ENCODE data around the gene CLDND2.

Gene CLDND2

DNA sequence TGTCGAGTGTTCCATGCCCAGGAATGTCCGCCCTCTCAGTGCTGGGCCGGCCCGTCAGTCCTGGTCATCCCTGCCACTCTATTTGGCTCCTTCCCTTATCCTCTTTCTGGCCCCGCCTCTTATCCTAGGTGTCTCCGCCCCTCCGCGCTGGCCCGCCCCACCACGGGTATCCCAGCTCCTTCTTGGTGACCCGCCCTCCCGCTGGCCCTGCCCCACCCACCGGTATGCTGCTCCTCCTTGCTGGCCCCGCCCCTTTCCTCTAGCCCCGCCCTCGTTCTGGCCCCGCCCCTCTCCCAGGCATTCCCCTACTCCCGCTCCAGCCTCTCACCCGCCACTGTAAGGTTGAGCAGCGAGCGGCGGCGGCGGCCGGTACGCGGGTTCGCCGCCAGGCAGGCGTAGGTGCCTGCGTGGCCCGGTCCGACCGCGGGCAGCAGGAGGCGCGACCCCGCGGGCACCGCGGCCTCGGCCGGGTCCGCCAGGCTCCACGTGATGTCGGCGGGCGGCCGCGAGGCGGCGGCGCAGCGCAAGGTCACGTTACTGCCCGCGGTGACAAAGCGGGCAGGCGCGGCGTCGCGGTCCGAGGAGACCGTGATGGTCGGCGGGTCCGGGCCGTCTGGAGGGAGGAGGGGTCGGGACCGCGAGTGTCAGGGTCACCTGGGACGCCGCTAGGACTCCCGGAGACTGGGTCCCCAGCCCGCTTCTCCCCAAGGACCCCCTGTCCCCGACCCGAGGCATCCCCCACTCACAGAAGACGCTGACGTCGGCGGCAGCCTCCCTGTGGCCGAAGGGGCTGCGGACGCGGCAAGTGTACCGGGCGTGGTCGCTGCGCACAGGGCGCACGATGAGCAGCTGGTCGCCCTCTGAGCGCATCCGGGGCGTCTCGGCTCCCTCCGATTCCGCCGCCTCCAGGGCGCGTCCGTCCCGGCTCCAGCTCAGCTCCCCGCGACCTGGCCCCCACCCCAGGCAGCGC, 28.8 kb downstream of the CLDND2 start:
- POLR2A ChIA-PET: interaction anchor here (1.3 kb wide), 1 partner anchor 26 kb away, joined by 5 read pairs; no protein-coding TSS in a partner anchor

DNA sequence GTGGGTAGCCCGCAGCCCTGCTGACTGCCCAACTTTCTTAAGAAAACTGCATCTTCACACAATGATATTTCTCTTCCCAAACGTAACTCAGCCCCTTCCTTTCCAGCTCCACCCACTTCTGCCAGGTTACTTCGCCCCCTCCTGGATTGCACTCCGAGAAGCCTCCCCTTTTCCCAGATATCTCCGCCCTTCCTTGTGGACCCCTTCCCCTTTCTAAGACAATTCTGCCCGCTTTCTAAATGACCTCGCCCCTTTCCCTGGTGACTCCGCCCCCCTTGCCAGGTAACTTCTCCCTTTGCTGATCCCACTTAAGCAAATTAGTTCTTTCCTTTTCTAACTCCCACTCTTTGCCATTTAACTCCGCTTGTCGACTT, 29.5 kb downstream of the CLDND2 start:
- ChIA-PET CTCF (interaction anchor here (0.7 to 2.1 kb wide), 6 partner anchors 11 to 322 kb away, joined by 4 to 7 read pairs (median 5); no protein-coding TSS in a partner anchor), POLR2A (interaction anchor here (1.3 kb wide), 1 partner anchor 26 kb away, joined by 5 read pairs; no protein-coding TSS in a partner anchor)
- Histone ChIP-seq H3K4me1 (ENCODE audit: control extremely low read depth in 1 of 4, control insufficient read depth in 4 of 4, insufficient read depth in 4 of 4, low read length in 3 of 4) (peaks cover 0 to 22% (median 21%) of the 10 kb centered on the region in 4 experiments), H3K9me3 (ENCODE audit: control extremely low read depth in 1 of 5, control insufficient read depth in 4 of 5, insufficient read depth in 2 of 5, low read depth in 1 of 5, low read length in 4 of 5) (no peaks in the 10 kb centered on the region), H3K36me3 (ENCODE audit: control insufficient read depth in 4 of 4, insufficient read depth in 4 of 4, low read length in 3 of 4) (no peaks in the 10 kb centered on the region), H3K4me3 (ENCODE audit: control insufficient read depth in 1 of 7, extremely low read depth in 1 of 7, insufficient read depth in 4 of 7, low read depth in 2 of 7, low read length in 6 of 7) (peak overlapping the region; percentile 39 to 83 (median 74)), H3K27me3 (replicated peaks in 2 of 5; ENCODE audit: control insufficient read depth in 4 of 5, insufficient read depth in 5 of 5, low read length in 4 of 5) (peaks cover 0 to 18% (median 4%) of the 10 kb centered on the region in 5 experiments), H3K27ac (ENCODE audit: insufficient read depth in 1 of 2, low read depth in 1 of 2, low read length in 2 of 2, poor library complexity in 1 of 2, severe bottlenecking in 2 of 2) (peak overlapping the region in 1 of 2 experiments; percentile 43)
- 0% methylated on average over 10 of the region's 10 CpGs for WGBS (ENCODE audit: insufficient coverage)
- DNase-seq: no peak

More for the DNA sequence above, 28.8 kb downstream of the CLDND2 start:
- H3K27ac ChIP-seq (ENCODE audit: insufficient read depth in 1 of 2, low read depth in 1 of 2, low read length in 2 of 2, poor library complexity in 1 of 2, severe bottlenecking in 2 of 2): peak overlapping the region in 1 of 2 experiments; percentile 43
- 2% methylated on average over 83 of the region's 107 CpGs for WGBS (ENCODE audit: insufficient coverage)
- peak; percentile 91 to 93 (median 92) for DNase-seq
- CTCF ChIA-PET: interaction anchor here (0.7 to 2.6 kb wide), 11 partner anchors 12 to 321 kb away, joined by 3 to 11 read pairs (median 5); partner anchors contain the start of gene ETFB
- peaks cover 1 to 6% (median 4%) of the 10 kb centered on the region in 4 experiments for H3K36me3 ChIP-seq (ENCODE audit: control insufficient read depth in 4 of 4, insufficient read depth in 4 of 4, low read length in 3 of 4)
- no peaks in the 10 kb centered on the region for H3K9me3 ChIP-seq (ENCODE audit: control extremely low read depth in 1 of 5, control insufficient read depth in 4 of 5, insufficient read depth in 2 of 5, low read depth in 1 of 5, low read length in 4 of 5)
- H3K27me3 ChIP-seq (replicated peaks in 2 of 5; ENCODE audit: control insufficient read depth in 4 of 5, insufficient read depth in 5 of 5, low read length in 4 of 5): peaks cover 0 to 18% (median 4%) of the 10 kb centered on the region in 5 experiments
- peaks cover 0 to 22% (median 21%) of the 10 kb centered on the region in 4 experiments for H3K4me1 ChIP-seq (ENCODE audit: control extremely low read depth in 1 of 4, control insufficient read depth in 4 of 4, insufficient read depth in 4 of 4, low read length in 3 of 4)
- peak overlapping the region; percentile 39 to 83 (median 74) for H3K4me3 ChIP-seq (ENCODE audit: control insufficient read depth in 1 of 7, extremely low read depth in 1 of 7, insufficient read depth in 4 of 7, low read depth in 2 of 7, low read length in 6 of 7)

DNA sequence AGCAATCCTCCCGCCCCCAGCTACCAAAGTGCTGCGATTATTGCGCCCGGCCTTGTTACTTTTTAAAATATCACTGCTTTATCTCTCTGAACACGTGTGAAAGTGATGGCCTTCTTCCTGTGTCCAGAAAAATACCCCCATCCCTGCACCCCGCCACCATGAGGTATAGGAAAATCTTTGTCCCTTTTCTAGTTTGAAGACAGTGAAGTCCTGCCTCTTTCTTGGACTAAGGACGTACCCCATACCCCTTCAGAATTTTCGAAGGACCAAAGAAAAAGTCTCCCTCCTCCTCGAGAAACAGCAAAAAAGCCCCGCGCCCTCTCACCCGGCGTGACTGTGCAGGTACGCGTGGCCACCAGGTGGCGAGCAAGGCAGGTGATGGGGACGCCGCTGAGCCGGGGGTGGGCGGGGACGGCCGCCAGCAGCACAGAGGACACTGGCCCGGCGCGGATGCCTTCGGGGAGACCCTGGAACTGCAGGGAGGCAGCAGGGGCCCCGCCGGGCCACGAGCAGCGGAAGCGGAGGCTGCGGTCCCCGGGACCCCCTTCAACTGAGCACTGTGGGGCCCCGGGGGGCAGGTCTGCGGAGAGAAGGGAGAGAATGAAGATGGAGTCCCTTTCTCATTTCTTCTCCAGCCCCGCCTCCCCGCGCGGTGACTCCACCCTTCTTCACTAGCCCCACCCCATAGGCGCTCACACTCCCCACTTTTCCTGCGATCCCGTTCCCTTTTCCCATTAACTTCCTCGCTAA, 30.1 kb downstream of the CLDND2 start:
- peaks cover 0 to 18% (median 4%) of the 10 kb centered on the region in 5 experiments for H3K27me3 ChIP-seq (replicated peaks in 2 of 5; ENCODE audit: control insufficient read depth in 4 of 5, insufficient read depth in 5 of 5, low read length in 4 of 5)
- no peaks in the 10 kb centered on the region for H3K36me3 ChIP-seq (ENCODE audit: control insufficient read depth in 4 of 4, insufficient read depth in 4 of 4, low read length in 3 of 4)
- H3K4me3 ChIP-seq (ENCODE audit: control insufficient read depth in 1 of 7, extremely low read depth in 1 of 7, insufficient read depth in 4 of 7, low read depth in 2 of 7, low read length in 6 of 7): peak overlapping the region; percentile 39 to 83 (median 74)
- peaks cover 0 to 22% (median 21%) of the 10 kb centered on the region in 4 experiments for H3K4me1 ChIP-seq (ENCODE audit: control extremely low read depth in 1 of 4, control insufficient read depth in 4 of 4, insufficient read depth in 4 of 4, low read length in 3 of 4)
- H3K27ac ChIP-seq (ENCODE audit: insufficient read depth in 1 of 2, low read depth in 1 of 2, low read length in 2 of 2, poor library complexity in 1 of 2, severe bottlenecking in 2 of 2): peak overlapping the region in 1 of 2 experiments; percentile 43
- POLR2A ChIA-PET: no interaction called here
- peak; percentile 81 to 90 (median 90) for DNase-seq
- under 1% methylated on average over 32 of the region's 43 CpGs for WGBS (ENCODE audit: insufficient coverage)
- H3K9me3 ChIP-seq (ENCODE audit: control extremely low read depth in 1 of 5, control insufficient read depth in 4 of 5, insufficient read depth in 2 of 5, low read depth in 1 of 5, low read length in 4 of 5): no peaks in the 10 kb centered on the region
- CTCF ChIA-PET: interaction anchor here (0.7 to 2.1 kb wide), 17 partner anchors 11 to 322 kb away, joined by 3 to 7 read pairs (median 3); partner anchors contain the start of gene NKG7

DNA sequence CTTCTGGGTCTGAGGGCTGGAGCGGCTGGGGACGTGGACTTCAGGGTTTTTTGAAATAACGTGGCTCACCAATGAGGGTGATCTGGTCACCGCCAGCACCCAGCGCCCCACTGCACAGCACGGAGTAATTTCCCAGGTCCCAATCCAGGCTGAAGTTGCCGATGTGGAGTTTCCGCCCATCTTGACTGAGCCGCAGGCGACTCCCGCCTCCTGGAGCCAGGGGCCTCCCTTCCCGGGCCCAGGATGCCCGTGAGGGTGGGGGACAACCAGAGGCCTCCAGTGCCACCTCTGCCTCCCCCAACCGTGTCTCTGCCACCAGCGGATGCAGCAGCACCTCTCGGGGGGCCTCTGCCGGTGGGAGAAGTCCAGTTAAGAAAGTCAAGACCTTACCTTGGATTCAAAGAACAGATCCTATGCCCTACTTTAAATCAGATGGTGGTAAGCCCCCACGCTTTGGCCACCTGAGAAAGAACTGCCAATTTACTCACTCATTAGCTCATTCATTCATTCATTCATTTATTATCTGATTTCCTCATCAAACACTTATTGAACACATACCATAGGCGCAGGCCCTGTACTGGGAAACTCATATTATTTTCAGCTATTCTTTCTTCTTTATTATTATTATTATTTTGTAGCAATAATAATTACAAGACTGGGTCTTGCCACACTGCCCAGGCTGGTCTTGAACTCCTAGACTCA, 30.8 kb downstream of the CLDND2 start:
- 89% methylated on average over 17 of the region's 19 CpGs for WGBS (ENCODE audit: insufficient coverage)
- Histone ChIP-seq H3K36me3 (ENCODE audit: control insufficient read depth in 4 of 4, insufficient read depth in 4 of 4, low read length in 3 of 4) (no peaks in the 10 kb centered on the region), H3K4me1 (ENCODE audit: control extremely low read depth in 1 of 4, control insufficient read depth in 4 of 4, insufficient read depth in 4 of 4, low read length in 3 of 4) (peaks cover 0 to 22% (median 21%) of the 10 kb centered on the region in 4 experiments), H3K4me3 (ENCODE audit: control insufficient read depth in 1 of 7, extremely low read depth in 1 of 7, insufficient read depth in 4 of 7, low read depth in 2 of 7, low read length in 6 of 7) (peak overlapping the region in 4 of 7 experiments; percentile 66 to 83 (median 78)), H3K9me3 (ENCODE audit: control extremely low read depth in 1 of 5, control insufficient read depth in 4 of 5, insufficient read depth in 2 of 5, low read depth in 1 of 5, low read length in 4 of 5) (no peaks in the 10 kb centered on the region), H3K27me3 (replicated peaks in 2 of 5; ENCODE audit: control insufficient read depth in 4 of 5, insufficient read depth in 5 of 5, low read length in 4 of 5) (peaks cover 0 to 18% (median 4%) of the 10 kb centered on the region in 5 experiments), H3K27ac (ENCODE audit: insufficient read depth in 1 of 2, low read depth in 1 of 2, low read length in 2 of 2, poor library complexity in 1 of 2, severe bottlenecking in 2 of 2) (no peak overlapping the region)
- POLR2A ChIA-PET: no interaction called here
- no peak for DNase-seq
- CTCF ChIA-PET: interaction anchor here (0.7 to 2.1 kb wide), 14 partner anchors 10 to 322 kb away, joined by 3 to 7 read pairs (median 3); partner anchors contain the start of gene NKG7

DNA sequence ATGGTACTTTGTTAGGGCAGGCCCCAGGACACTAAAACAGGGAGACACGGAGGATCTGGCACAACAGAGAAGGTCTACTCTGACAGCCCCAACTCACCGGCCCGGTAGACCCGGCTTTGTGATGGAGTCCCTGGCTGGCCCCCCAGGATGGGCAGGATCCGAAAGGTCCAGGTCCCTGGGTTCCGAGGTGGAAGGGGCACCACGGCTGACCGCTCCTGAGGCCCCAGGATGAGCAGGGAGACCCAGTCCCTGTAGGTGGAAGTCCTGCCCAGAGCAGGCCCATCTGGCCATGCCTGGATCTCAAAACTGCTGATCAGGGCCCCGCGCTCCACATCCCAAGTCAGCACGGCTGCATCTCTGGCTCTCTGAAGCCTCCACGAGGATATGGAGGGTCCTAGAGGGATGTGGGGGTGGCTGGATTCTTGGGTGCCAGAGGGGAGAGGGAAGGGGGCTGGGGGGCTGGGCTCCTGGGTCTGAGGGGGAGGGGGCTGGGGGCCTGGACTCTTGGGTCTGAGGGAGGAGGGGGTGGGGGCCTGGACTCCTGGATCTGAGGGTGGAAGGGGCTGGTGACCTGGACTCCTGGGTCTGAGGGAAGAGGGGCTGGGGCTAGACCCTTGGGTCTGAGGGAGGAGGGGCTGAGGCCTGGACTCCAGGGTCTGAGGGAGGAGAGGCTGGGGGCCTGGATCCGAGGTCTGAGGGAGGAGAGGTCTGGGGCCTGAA, 31.5 kb downstream of the CLDND2 start:
- ChIA-PET POLR2A (no interaction called here), CTCF (interaction anchor here (0.8 to 2.1 kb wide), 11 partner anchors 10 to 320 kb away, joined by 3 to 7 read pairs (median 3); partner anchors contain the start of gene NKG7)
- H3K4me1 ChIP-seq (ENCODE audit: control extremely low read depth in 1 of 4, control insufficient read depth in 4 of 4, insufficient read depth in 4 of 4, low read length in 3 of 4): peaks cover 0 to 22% (median 21%) of the 10 kb centered on the region in 4 experiments
- peaks cover 0 to 18% (median 4%) of the 10 kb centered on the region in 5 experiments for H3K27me3 ChIP-seq (replicated peaks in 2 of 5; ENCODE audit: control insufficient read depth in 4 of 5, insufficient read depth in 5 of 5, low read length in 4 of 5)
- no peaks in the 10 kb centered on the region for H3K9me3 ChIP-seq (ENCODE audit: control extremely low read depth in 1 of 5, control insufficient read depth in 4 of 5, insufficient read depth in 2 of 5, low read depth in 1 of 5, low read length in 4 of 5)
- H3K27ac ChIP-seq (ENCODE audit: insufficient read depth in 1 of 2, low read depth in 1 of 2, low read length in 2 of 2, poor library complexity in 1 of 2, severe bottlenecking in 2 of 2): no peak overlapping the region
- no peak overlapping the region for H3K4me3 ChIP-seq (ENCODE audit: control insufficient read depth in 1 of 7, extremely low read depth in 1 of 7, insufficient read depth in 4 of 7, low read depth in 2 of 7, low read length in 6 of 7)
- H3K36me3 ChIP-seq (ENCODE audit: control insufficient read depth in 4 of 4, insufficient read depth in 4 of 4, low read length in 3 of 4): no peaks in the 10 kb centered on the region
- WGBS (ENCODE audit: insufficient coverage): 94% methylated on average over 12 of the region's 13 CpGs
- no peak for DNase-seq

Data from common myeloid progenitor, CD34-positive (primary cell).